Tibial nerve (tissue), 4 donors: ENCODE results near the gene ZNF362.

ENCODE experiments used
- EP300 ChIP-seq, 2 donors: sonication (generic); formaldehyde crosslinking; IDR thresholded peaks; one replicate each; pipeline ENCODE4 v1.6.1; 2017; ENCODE audit warnings: antibody characterized with exemption in 2 of 2, mild to moderate bottlenecking in 1 of 2
- POLR2A ChIP-seq, 2 donors: fragments of 450-650 bp; IDR thresholded peaks; one replicate each; pipeline ENCODE4 v1.6.1; 2017; ENCODE audit warnings: antibody characterized with exemption in 2 of 2, mild to moderate bottlenecking in 2 of 2, moderate library complexity in 2 of 2
- TF ChIP-seq, protein P1 (sequence below), 5 experiments: fragments of 200-600 bp in 3 of 5; fragments of 450-650 bp in 2 of 5; sonication (generic) in 3 of 5; IDR thresholded peaks; one replicate each; pipeline ENCODE4 v1.5.1; 2016 to 2019; ENCODE audit warnings: antibody characterized with exemption in 5 of 5, mild to moderate bottlenecking in 3 of 5, moderate library complexity in 2 of 5

DNA sequence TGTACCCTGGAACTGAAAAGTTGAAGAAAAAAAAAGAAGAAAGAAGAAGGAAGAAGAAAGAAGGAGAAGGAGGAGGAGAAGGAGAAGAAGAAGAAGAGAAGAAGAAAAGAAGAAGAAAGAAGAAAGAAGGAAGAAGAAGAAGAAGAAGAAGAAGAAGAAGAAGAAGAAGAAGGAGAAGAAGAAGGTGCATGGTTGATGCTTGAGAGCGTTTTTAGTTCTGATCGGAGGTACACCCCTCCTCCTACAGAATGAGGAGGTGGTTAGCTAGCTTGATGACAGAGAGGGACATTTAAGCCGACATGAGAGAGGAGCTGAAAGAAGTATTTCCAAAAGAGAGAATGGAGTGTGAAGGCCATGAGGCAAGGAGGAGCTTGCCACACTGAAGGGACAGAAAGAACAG lies 5.6 kb upstream of the ZNF362 start:
- TF ChIP-seq, protein P1, sequence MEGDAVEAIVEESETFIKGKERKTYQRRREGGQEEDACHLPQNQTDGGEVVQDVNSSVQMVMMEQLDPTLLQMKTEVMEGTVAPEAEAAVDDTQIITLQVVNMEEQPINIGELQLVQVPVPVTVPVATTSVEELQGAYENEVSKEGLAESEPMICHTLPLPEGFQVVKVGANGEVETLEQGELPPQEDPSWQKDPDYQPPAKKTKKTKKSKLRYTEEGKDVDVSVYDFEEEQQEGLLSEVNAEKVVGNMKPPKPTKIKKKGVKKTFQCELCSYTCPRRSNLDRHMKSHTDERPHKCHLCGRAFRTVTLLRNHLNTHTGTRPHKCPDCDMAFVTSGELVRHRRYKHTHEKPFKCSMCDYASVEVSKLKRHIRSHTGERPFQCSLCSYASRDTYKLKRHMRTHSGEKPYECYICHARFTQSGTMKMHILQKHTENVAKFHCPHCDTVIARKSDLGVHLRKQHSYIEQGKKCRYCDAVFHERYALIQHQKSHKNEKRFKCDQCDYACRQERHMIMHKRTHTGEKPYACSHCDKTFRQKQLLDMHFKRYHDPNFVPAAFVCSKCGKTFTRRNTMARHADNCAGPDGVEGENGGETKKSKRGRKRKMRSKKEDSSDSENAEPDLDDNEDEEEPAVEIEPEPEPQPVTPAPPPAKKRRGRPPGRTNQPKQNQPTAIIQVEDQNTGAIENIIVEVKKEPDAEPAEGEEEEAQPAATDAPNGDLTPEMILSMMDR (IDR thresholded peaks at IDR 0.05), result no peak
- TF ChIP-seq EP300 (IDR thresholded peaks at IDR 0.05) (no peak), POLR2A (IDR thresholded peaks at IDR 0.05) (no peak)
